HEK293 (cell line): Measurements from ENCODE around the gene AFG1L.

Source experiments
- CTCF ChIA-PET: fragments of 350-600 bp; formaldehyde crosslinking; extraction: SDS; loops from one replicate; lab custom pipeline; 2021; ENCODE audit warnings: antibody characterized with exemption; lab: Yijun Ruan, JAX
- POLR2A ChIA-PET: fragments of 300-600 bp; formaldehyde crosslinking; extraction: SDS; loops from one replicate; lab custom pipeline; 2020; ENCODE audit warnings: antibody characterized with exemption, inconsistent platforms; lab: Yijun Ruan, JAX
- H3K27ac ChIP-seq: fragments of 200-500 bp; sonication (Bioruptor generic); 2 replicates; pipeline ENCODE4 v1.5.1; 2014; ENCODE audit warnings: low read depth, low read length, control low read depth, inconsistent platforms; ENCODE audit errors: extremely low read depth
- H3K36me3 ChIP-seq, 2 experiments: fragments of 200-500 bp in 1 of 2; sonication (Bioruptor generic) in 1 of 2; 1 replicate in 1 of 2; 2 replicates in 1 of 2; pipeline ENCODE4 v1.5.1; 2014 to 2017; ENCODE audit warnings: inconsistent platforms in 2 of 2, low read length in 2 of 2; ENCODE audit not compliant: control insufficient read depth in 2 of 2, insufficient read depth in 1 of 2
- H3K4me1 ChIP-seq: fragments of 200-500 bp; sonication (Bioruptor generic); 2 replicates; pipeline ENCODE4 v1.5.1; 2014; ENCODE audit warnings: mild to moderate bottlenecking, low read length, inconsistent platforms; ENCODE audit not compliant: control insufficient read depth, insufficient read depth
- H3K4me3 ChIP-seq: 2 replicates; pipeline ENCODE4 v1.5.1; 2011; ENCODE audit warnings: low read depth, mild to moderate bottlenecking, control low read depth, low read length, moderate library complexity
- H3K9me3 ChIP-seq: fragments of 200-500 bp; sonication (Bioruptor generic); 2 replicates; pipeline ENCODE4 v1.5.1; 2014; ENCODE audit warnings: low read depth, low read length, inconsistent platforms; ENCODE audit not compliant: control insufficient read depth, insufficient read depth
- BCL11B ChIP-seq: fragments of 450-650 bp; formaldehyde crosslinking; IDR thresholded peaks from 2 replicates; pipeline ENCODE4 v1.5.1; 2016; ENCODE audit warnings: low read depth, missing biosample characterization, missing genetic modification characterization
- GLI4 ChIP-seq: fragments of 450-650 bp; formaldehyde crosslinking; IDR thresholded peaks from 2 replicates; pipeline ENCODE4 v1.5.1; 2016; ENCODE audit warnings: missing biosample characterization, missing genetic modification characterization
- GLIS2 ChIP-seq: fragments of 450-650 bp; formaldehyde crosslinking; IDR thresholded peaks from 2 replicates; pipeline ENCODE4 v1.5.1; 2016; ENCODE audit warnings: missing biosample characterization, missing genetic modification characterization
- HOXC10 ChIP-seq: sonication (generic); formaldehyde crosslinking; IDR thresholded peaks from 2 replicates; pipeline ENCODE4 v1.8.1; 2023; ENCODE audit warnings: mild to moderate bottlenecking, missing genetic modification reagents
- KLF7 ChIP-seq: fragments of 450-650 bp; formaldehyde crosslinking; IDR thresholded peaks from 2 replicates; pipeline ENCODE4 v1.5.1; 2016; ENCODE audit warnings: missing biosample characterization, missing genetic modification characterization, borderline replicate concordance
- OSR2 ChIP-seq: fragments of 450-650 bp; formaldehyde crosslinking; IDR thresholded peaks from 2 replicates; pipeline ENCODE4 v1.5.1; 2016; ENCODE audit warnings: missing biosample characterization, missing genetic modification characterization
- OVOL3 ChIP-seq: fragments of 450-650 bp; formaldehyde crosslinking; IDR thresholded peaks from 2 replicates; pipeline ENCODE4 v1.5.1; 2016; ENCODE audit warnings: missing biosample characterization, missing genetic modification characterization
- ZNF202 ChIP-seq: fragments of 450-650 bp; formaldehyde crosslinking; IDR thresholded peaks from 2 replicates; pipeline ENCODE4 v1.5.1; 2016; ENCODE audit warnings: missing biosample characterization, missing genetic modification characterization, borderline replicate concordance
- ZNF23 ChIP-seq: fragments of 450-650 bp; formaldehyde crosslinking; IDR thresholded peaks from 2 replicates; pipeline ENCODE4 v1.5.1; 2016; ENCODE audit warnings: missing biosample characterization, missing genetic modification characterization, borderline replicate concordance
- ZNF239 ChIP-seq: fragments of 450-650 bp; formaldehyde crosslinking; IDR thresholded peaks from 2 replicates; pipeline ENCODE4 v1.5.1; 2016; ENCODE audit warnings: missing biosample characterization, missing genetic modification characterization
- ZNF37A ChIP-seq: fragments of 450-650 bp; IDR thresholded peaks from 2 replicates; pipeline ENCODE4 v1.5.1; 2018; ENCODE audit warnings: missing biosample characterization, missing genetic modification characterization
- ZNF426 ChIP-seq: fragments of 450-650 bp; formaldehyde crosslinking; IDR thresholded peaks from 2 replicates; pipeline ENCODE4 v1.5.1; 2017; ENCODE audit warnings: missing biosample characterization, missing genetic modification characterization, mild to moderate bottlenecking, inconsistent platforms, moderate library complexity
- ZNF501 ChIP-seq: fragments of 450-650 bp; formaldehyde crosslinking; IDR thresholded peaks from 2 replicates; pipeline ENCODE4 v1.5.1; 2016; ENCODE audit warnings: missing biosample characterization, missing genetic modification characterization
- ZNF521 ChIP-seq: fragments of 450-650 bp; formaldehyde crosslinking; IDR thresholded peaks from 2 replicates; pipeline ENCODE4 v1.5.1; 2017; ENCODE audit warnings: missing biosample characterization, mild to moderate bottlenecking, missing genetic modification characterization
- ZNF544 ChIP-seq: fragments of 450-650 bp; formaldehyde crosslinking; IDR thresholded peaks from 2 replicates; pipeline ENCODE4 v1.5.0; 2017; ENCODE audit warnings: missing biosample characterization, missing genetic modification characterization
- ZNF596 ChIP-seq: fragments of 450-650 bp; IDR thresholded peaks from 2 replicates; pipeline ENCODE4 v1.5.0; 2018; ENCODE audit warnings: missing biosample characterization, mild to moderate bottlenecking, missing genetic modification characterization, moderate library complexity
- ZNF624 ChIP-seq: fragments of 450-650 bp; formaldehyde crosslinking; IDR thresholded peaks from 2 replicates; pipeline ENCODE4 v1.5.1; 2017; ENCODE audit warnings: missing biosample characterization, missing genetic modification characterization
- ZNF792 ChIP-seq: fragments of 450-650 bp; formaldehyde crosslinking; IDR thresholded peaks from 2 replicates; pipeline ENCODE4 v1.5.1; 2016; ENCODE audit warnings: missing biosample characterization, missing genetic modification characterization
- ZSCAN23 ChIP-seq: fragments of 450-650 bp; formaldehyde crosslinking; IDR thresholded peaks from 2 replicates; pipeline ENCODE4 v1.5.1; 2016; ENCODE audit warnings: missing biosample characterization, missing genetic modification characterization
- TF ChIP-seq, protein P1 (sequence below): fragments of 450-650 bp; formaldehyde crosslinking; IDR thresholded peaks from 2 replicates; pipeline ENCODE4 v1.5.1; 2017; ENCODE audit warnings: missing biosample characterization, missing genetic modification characterization
- TF ChIP-seq, protein P2 (sequence below): fragments of 450-650 bp; formaldehyde crosslinking; IDR thresholded peaks from 2 replicates; pipeline ENCODE4 v1.5.1; 2016; ENCODE audit warnings: missing biosample characterization, missing genetic modification characterization
- TF ChIP-seq, protein P3 (sequence below): fragments of 450-650 bp; formaldehyde crosslinking; IDR thresholded peaks from 2 replicates; pipeline ENCODE4 v1.5.1; 2016; ENCODE audit warnings: missing biosample characterization, missing genetic modification characterization
- TF ChIP-seq, protein P4 (sequence below): fragments of 450-650 bp; formaldehyde crosslinking; IDR thresholded peaks from 2 replicates; pipeline ENCODE4 v1.5.1; 2017; ENCODE audit warnings: missing biosample characterization, missing genetic modification characterization
- TF ChIP-seq, protein P5 (sequence below): fragments of 450-650 bp; formaldehyde crosslinking; IDR thresholded peaks from 2 replicates; pipeline ENCODE4 v1.5.1; 2017; ENCODE audit warnings: missing biosample characterization, missing genetic modification characterization

Gene AFG1L

DNA sequence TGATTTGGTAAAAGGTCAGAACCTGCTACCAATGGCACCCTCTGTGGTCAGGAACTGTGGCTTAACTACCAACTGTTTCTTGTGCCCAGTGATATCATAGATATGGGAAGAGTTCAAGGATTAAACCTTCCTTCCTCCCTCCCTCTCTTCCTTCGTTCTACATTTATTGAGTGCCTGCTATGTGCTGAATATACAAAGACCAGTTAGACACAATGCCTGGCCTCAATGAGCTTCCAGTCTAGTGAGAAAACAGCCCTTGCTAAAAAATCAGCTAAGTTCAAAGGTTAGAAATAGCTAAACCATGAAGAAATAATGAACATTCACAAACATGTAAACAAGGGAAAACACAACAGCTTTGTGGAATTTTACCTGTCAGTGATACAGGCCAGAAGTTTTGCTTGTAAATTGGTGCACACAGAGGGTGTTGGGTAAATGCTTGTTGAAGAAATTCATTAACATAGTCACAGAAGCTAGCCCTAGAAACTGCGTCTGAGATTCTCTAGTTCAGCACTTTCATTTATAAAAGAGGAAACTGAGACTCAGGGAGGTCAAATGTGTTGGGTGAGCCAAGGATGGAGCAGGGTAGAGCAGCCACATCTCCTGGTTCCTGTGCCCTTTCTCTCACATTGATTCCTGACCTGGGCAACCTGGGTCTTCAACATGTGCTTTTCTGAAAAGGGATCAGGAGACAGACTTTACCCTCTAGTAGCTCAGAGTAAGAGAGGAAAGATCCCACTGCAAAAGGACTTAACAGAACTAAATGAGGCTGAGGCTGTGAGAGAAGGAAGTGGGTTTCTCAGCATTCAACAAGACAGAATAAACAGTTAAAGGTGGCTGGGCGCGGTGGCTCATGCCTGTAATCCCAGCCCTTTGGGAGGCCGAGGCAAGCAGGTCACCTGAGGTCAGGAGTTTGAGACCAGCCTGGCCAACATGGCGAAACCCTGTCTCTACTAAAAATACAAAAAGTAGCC lies 251.5 kb downstream of the AFG1L start:
- no peaks in the 10 kb centered on the region for H3K36me3 ChIP-seq
- no peak overlapping the region for H3K27ac ChIP-seq
- ChIA-PET CTCF (interaction anchor here (0.6 to 8.6 kb wide), 7 partner anchors 237 to 642 kb away, joined by 3 to 156 read pairs (median 11); no protein-coding TSS in a partner anchor), POLR2A (interaction anchor here (1.4 kb wide), 1 partner anchor 12 kb away, joined by 4 read pairs; no protein-coding TSS in a partner anchor)
- no peaks in the 10 kb centered on the region for H3K9me3 ChIP-seq
- TF ChIP-seq GLIS2 (tag by site-specific recombination), result no peak
- TF ChIP-seq, protein P1, sequence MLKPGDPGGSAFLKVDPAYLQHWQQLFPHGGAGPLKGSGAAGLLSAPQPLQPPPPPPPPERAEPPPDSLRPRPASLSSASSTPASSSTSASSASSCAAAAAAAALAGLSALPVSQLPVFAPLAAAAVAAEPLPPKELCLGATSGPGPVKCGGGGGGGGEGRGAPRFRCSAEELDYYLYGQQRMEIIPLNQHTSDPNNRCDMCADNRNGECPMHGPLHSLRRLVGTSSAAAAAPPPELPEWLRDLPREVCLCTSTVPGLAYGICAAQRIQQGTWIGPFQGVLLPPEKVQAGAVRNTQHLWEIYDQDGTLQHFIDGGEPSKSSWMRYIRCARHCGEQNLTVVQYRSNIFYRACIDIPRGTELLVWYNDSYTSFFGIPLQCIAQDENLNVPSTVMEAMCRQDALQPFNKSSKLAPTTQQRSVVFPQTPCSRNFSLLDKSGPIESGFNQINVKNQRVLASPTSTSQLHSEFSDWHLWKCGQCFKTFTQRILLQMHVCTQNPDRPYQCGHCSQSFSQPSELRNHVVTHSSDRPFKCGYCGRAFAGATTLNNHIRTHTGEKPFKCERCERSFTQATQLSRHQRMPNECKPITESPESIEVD (tag by site-specific recombination), result no peak
- no peak for TF ChIP-seq OSR2 (tag by site-specific recombination)
- TF ChIP-seq ZSCAN23, result no peak
- TF ChIP-seq GLI4 (tag by site-specific recombination), result no peak
- no peak for TF ChIP-seq ZNF239 (tag by site-specific recombination)
- TF ChIP-seq ZNF624, result no peak
- no peak for TF ChIP-seq KLF7 (tag by site-specific recombination)
- TF ChIP-seq, protein P2, sequence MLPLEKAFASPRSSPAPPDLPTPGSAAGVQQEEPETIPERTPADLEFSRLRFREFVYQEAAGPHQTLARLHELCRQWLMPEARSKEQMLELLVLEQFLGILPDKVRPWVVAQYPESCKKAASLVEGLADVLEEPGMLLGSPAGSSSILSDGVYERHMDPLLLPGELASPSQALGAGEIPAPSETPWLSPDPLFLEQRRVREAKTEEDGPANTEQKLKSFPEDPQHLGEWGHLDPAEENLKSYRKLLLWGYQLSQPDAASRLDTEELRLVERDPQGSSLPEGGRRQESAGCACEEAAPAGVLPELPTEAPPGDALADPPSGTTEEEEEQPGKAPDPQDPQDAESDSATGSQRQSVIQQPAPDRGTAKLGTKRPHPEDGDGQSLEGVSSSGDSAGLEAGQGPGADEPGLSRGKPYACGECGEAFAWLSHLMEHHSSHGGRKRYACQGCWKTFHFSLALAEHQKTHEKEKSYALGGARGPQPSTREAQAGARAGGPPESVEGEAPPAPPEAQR (tag by site-specific recombination), result no peak
- TF ChIP-seq BCL11B (tag by site-specific recombination), result no peak
- TF ChIP-seq, protein P3, sequence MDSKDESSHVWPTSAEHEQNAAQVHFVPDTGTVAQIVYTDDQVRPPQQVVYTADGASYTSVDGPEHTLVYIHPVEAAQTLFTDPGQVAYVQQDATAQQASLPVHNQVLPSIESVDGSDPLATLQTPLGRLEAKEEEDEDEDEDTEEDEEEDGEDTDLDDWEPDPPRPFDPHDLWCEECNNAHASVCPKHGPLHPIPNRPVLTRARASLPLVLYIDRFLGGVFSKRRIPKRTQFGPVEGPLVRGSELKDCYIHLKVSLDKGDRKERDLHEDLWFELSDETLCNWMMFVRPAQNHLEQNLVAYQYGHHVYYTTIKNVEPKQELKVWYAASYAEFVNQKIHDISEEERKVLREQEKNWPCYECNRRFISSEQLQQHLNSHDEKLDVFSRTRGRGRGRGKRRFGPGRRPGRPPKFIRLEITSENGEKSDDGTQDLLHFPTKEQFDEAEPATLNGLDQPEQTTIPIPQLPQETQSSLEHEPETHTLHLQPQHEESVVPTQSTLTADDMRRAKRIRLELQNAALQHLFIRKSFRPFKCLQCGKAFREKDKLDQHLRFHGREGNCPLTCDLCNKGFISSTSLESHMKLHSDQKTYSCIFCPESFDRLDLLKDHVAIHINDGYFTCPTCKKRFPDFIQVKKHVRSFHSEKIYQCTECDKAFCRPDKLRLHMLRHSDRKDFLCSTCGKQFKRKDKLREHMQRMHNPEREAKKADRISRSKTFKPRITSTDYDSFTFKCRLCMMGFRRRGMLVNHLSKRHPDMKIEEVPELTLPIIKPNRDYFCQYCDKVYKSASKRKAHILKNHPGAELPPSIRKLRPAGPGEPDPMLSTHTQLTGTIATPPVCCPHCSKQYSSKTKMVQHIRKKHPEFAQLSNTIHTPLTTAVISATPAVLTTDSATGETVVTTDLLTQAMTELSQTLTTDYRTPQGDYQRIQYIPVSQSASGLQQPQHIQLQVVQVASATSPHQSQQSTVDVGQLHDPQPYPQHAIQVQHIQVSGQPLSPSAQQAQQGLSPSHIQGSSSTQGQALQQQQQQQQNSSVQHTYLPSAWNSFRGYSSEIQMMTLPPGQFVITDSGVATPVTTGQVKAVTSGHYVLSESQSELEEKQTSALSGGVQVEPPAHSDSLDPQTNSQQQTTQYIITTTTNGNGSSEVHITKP, result no peak
- TF ChIP-seq OVOL3 (tag by site-specific recombination), result no peak
- no peak for TF ChIP-seq HOXC10 (CRISPR knock-in tag)
- TF ChIP-seq ZNF23 (tag by site-specific recombination), result no peak
- no peak for TF ChIP-seq ZNF521 (tag by site-specific recombination)
- no peaks in the 10 kb centered on the region for H3K4me1 ChIP-seq
- no peak overlapping the region for H3K4me3 ChIP-seq

DNA sequence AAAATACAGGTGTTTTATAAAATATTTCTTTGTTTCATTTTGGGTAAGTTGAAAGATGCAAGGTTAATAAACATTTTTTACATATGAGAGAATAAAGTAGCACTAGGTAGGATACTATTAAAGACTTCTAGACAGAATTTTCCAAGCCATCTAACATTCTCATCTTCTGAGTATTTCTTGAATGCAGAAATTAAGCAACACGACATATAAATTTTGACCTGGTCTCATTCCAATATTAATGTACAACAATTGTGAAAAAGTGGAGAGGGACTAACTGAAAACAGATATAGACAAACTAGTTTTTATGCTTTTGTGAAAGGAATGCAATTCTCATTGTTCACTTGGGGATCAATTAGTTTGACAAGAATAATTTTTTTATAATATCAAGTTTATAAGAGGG lies 254.4 kb downstream of the AFG1L start:
- CTCF ChIA-PET, result no interaction called here
- H3K36me3 ChIP-seq, result no peaks in the 10 kb centered on the region
- POLR2A ChIA-PET, result interaction anchor here (1.7 kb wide), 1 partner anchor 11 kb away, joined by 5 read pairs; the partner anchor contains the start of gene FOXO3
- H3K9me3 ChIP-seq, result no peaks in the 10 kb centered on the region
- H3K27ac ChIP-seq, result no peak overlapping the region
- no peak overlapping the region for H3K4me3 ChIP-seq
- H3K4me1 ChIP-seq, result no peaks in the 10 kb centered on the region
- TF ChIP-seq ZNF501 (tag by site-specific recombination) (no peak), ZNF544 (tag by site-specific recombination) (no peak), KLF7 (tag by site-specific recombination) (no peak), ZNF596 (no peak), ZNF426 (tag by site-specific recombination) (no peak), ZNF37A (tag by site-specific recombination) (no peak), ZNF792 (tag by site-specific recombination) (no peak), ZNF202 (tag by site-specific recombination) (no peak)
- TF ChIP-seq, protein P4, sequence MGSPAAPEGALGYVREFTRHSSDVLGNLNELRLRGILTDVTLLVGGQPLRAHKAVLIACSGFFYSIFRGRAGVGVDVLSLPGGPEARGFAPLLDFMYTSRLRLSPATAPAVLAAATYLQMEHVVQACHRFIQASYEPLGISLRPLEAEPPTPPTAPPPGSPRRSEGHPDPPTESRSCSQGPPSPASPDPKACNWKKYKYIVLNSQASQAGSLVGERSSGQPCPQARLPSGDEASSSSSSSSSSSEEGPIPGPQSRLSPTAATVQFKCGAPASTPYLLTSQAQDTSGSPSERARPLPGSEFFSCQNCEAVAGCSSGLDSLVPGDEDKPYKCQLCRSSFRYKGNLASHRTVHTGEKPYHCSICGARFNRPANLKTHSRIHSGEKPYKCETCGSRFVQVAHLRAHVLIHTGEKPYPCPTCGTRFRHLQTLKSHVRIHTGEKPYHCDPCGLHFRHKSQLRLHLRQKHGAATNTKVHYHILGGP (tag by site-specific recombination), result no peak
- TF ChIP-seq, protein P5, sequence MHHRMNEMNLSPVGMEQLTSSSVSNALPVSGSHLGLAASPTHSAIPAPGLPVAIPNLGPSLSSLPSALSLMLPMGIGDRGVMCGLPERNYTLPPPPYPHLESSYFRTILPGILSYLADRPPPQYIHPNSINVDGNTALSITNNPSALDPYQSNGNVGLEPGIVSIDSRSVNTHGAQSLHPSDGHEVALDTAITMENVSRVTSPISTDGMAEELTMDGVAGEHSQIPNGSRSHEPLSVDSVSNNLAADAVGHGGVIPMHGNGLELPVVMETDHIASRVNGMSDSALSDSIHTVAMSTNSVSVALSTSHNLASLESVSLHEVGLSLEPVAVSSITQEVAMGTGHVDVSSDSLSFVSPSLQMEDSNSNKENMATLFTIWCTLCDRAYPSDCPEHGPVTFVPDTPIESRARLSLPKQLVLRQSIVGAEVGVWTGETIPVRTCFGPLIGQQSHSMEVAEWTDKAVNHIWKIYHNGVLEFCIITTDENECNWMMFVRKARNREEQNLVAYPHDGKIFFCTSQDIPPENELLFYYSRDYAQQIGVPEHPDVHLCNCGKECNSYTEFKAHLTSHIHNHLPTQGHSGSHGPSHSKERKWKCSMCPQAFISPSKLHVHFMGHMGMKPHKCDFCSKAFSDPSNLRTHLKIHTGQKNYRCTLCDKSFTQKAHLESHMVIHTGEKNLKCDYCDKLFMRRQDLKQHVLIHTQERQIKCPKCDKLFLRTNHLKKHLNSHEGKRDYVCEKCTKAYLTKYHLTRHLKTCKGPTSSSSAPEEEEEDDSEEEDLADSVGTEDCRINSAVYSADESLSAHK (tag by site-specific recombination), result no peak
